LNCAP (cell line): ENCODE data around the gene CCR5.

ENCODE experiments used
- TF ChIP-seq, protein P1 (sequence below): fragments of 450-650 bp; IDR thresholded peaks from 2 replicates; pipeline ENCODE4 v1.5.1; 2017; ENCODE audit warnings: mild to moderate bottlenecking

Gene CCR5

DNA sequence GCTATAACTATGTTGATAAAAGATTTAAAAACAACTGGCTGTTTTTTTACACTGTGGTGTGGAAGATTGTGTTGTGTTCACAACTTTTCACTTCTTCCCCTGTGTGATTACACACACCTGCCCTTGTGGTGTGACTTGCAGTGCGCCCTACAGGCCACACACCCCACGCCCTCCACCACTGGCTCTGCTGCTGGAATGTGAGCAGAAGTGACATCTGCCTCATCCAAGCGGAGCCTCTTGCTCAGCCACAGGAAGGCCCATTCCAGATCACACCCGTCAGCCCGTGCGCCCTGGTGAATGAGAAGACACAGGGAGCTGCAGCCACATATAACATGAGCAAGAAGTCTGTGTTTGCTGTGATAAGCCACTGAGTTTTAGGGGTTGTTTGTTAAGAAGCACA lies 9.8 kb upstream of the CCR5 start:
- TF ChIP-seq, protein P1, sequence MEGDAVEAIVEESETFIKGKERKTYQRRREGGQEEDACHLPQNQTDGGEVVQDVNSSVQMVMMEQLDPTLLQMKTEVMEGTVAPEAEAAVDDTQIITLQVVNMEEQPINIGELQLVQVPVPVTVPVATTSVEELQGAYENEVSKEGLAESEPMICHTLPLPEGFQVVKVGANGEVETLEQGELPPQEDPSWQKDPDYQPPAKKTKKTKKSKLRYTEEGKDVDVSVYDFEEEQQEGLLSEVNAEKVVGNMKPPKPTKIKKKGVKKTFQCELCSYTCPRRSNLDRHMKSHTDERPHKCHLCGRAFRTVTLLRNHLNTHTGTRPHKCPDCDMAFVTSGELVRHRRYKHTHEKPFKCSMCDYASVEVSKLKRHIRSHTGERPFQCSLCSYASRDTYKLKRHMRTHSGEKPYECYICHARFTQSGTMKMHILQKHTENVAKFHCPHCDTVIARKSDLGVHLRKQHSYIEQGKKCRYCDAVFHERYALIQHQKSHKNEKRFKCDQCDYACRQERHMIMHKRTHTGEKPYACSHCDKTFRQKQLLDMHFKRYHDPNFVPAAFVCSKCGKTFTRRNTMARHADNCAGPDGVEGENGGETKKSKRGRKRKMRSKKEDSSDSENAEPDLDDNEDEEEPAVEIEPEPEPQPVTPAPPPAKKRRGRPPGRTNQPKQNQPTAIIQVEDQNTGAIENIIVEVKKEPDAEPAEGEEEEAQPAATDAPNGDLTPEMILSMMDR: no peak

DNA sequence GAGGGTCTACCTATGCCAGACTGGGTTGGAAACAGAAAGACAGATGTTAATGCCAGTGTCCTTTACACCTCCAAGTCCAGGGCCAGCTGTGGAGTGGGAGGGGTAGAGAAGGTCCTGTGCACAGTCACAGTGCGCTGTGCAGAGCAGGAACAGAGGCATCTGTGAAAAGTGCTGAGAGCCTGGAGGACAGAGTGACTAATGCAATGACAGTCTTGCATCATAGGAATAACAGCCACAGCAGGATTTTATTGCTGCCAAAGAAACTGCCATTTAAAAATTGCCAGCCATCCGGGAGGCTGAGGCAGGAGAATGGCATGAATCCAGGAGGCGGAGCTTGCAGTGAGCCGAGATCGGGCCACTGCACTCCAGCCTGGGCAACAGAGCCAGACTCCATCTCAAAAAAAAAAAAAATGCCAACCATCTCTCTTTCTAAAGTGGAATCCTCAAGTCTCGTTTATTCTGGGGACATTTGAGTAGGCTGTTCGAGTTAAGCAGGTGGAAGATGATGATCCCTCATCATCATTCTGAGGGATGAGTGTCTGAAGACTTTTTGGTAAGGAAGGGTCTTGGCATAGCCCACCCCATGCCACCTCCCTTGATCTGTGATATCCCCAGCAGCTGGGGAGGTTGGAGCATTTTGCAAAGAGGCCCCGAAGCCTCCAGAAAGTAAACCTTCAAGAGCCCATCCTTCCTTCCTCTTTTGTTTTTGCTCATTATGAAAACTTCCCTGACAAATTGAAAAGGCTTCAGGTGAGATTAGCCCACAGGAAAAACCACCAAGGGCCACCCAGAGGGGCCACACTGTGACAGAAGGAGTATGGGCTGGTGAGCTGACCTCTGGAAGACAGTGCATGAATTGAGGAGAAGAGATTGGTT lies 9.1 kb upstream of the CCR5 start:
- TF ChIP-seq, protein P1: no peak

DNA sequence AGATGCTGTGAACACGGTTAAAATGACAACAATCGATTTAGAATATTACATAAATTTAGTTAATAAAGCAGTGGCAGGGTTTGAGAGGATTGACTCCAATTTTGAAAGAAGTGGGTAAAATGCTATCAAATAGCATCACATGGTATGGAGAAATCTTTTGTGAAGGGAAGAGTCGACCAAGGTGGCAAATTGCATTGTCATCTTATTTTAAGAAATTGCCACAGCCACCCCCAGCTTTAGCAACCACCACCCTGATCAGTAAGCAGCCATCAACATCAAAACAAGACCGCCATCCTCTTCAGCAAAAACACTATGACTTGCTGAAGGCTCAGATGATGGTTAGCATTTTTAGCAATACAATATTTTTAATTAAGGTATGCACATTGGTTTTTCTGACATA lies 5.7 kb upstream of the CCR5 start:
- TF ChIP-seq, protein P1: no peak

DNA sequence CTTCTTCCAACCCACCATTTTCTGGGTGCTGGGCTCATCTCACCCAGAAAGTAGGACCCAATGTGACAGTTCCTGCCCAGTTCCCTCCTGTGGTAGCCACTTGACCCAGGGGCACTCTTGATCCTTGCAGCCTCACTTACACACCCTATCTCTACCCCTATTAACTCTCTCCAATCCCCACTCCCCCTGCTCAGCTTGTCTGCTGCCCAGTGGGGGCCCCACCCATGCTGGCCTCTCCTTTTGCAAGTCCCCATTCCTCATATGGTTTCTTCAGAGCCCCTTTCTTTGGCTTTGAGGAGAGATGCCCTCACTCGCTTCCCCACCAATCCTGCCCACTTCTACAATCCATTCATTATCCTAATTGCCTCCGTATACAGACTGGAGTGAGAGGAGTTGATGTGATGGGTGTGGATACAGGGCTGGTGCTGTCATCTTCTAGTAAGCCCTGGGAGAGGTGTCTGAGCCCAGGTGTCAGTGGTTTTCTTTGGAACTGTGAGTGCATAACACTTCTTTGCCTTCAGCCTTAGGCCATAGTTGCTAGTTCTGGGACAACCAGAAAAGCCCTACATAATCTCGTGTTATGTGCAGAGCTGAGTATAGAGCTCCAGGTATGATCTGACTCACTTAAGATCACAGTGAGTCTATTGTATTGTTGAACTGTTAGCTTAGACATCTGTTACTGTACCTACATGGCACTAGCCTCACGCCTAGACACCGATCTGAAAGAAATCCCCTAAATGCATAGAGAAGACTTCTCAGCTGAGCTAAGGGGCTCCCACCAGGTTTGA lies 4.8 kb upstream of the CCR5 start:
- TF ChIP-seq, protein P1: no peak

DNA sequence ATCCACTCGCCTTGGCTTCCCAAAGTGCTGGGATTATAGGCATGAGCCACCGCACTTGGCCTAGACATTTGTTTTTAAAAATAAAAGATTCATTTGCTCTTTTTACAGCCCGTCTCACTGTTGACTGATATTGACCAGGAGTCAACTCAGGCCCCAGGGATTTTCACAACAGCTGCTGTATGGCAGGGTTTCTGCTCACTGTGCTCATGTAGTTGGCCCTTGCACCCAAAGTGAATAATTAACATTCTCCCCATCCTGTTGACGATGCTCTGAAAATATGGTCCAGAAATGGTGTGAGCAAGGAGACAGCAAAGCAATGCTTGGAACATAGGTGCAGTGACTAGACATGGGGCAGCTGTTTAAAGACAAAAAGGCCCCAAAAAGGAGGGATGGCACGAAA lies 2.9 kb upstream of the CCR5 start:
- TF ChIP-seq, protein P1: no peak

DNA sequence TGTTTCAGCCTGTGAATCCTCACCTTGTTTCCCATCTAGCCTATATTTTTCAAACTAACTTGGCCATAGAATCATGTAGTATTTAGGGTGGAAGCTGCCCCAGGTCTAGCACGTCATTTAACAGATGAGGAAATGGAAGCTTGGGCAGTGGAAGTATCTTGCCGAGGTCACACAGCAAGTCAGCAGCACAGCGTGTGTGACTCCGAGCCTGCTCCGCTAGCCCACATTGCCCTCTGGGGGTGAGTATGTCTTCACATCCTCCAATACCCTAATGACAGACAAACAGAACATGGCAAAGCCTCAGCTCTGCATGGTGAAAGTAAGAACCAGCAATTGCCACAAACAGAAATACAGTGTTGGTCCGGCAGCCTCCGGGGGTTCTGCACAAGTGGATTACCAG lies 2.2 kb upstream of the CCR5 start:
- TF ChIP-seq, protein P1: no peak

DNA sequence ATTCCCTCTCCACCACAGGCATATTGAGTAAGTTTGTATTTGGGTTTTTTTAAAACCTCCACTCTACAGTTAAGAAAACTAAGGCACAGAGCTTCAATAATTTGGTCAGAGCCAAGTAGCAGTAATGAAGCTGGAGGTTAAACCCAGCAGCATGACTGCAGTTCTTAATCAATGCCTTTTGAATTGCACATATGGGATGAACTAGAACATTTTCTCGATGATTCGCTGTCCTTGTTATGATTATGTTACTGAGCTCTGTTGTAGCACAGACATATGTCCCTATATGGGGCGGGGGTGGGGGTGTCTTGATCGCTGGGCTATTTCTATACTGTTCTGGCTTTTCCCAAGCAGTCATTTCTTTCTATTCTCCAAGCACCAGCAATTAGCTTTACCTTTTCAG lies 1.6 kb upstream of the CCR5 start:
- TF ChIP-seq, protein P1: no peak
